NCI-H345 treated with DMSO at 0.1 percent for 48 hours (cell line): Measurements from ENCODE around the gene INSYN1.
"Not testable (repeated sequence)": the region's sequence is repeated elsewhere in the genome, so short reads cannot be mapped to it uniquely, and the experiment has no call there.

Experiments
- DNase-seq: peaks from one replicate; lab custom pipeline; 2025; ENCODE audit not compliant: unreplicated experiment; lab: John Stamatoyannopoulos, UW

The INSYN1 gene, protein sequence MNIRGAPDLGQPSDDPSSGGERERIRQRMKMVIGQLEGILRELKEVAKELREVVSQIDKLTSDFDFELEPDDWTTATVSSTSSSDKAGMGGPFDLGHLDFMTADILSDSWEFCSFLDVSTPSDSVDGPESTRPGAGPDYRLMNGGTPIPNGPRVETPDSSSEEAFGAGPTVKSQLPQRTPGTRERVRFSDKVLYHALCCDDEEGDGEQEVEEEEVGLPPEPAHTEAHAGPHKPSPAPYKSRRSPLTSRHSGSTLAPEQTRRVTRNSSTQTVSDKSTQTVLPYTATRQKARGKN

GRCh38 chr15:73753250-73754130 is at the start of gene INSYN1:
INSYN1 (minus strand) TSS chr15:73753351; CDS start chr15:73751130, 2,221 bp downstream.
- DNase-seq: no peak

- no peak for DNase-seq
Measured at GRCh38 chr15:73802431-73803041, 49.4 kb upstream of the INSYN1 start.

GRCh38 chr15:73800662-73801345 is 47.7 kb upstream of the INSYN1 start:
- no peak for DNase-seq

DNA sequence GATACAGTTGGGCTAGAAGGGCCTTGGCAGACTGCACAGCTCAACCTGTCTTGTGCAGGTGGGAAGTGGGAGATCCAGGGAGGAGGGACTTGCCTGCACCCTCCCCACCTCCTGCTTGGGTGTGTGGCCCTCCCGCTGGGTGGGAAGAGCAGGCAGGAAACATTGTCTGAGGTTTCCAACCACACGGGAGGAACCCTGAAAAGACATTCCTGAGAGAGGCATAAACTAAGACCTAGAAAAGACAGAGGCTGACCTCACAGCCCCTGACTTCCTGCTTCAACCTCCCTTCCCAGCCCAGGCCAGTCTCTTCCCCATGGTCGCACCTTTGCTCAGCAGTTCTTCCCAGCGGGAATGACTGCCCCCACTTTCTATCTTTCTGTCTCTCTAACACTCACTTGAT is 46.3 kb upstream of the INSYN1 start:
- no peak for DNase-seq

- no peak for DNase-seq
Measured at GRCh38 chr15:73797366-73798158, 44.4 kb upstream of the INSYN1 start.

DNA sequence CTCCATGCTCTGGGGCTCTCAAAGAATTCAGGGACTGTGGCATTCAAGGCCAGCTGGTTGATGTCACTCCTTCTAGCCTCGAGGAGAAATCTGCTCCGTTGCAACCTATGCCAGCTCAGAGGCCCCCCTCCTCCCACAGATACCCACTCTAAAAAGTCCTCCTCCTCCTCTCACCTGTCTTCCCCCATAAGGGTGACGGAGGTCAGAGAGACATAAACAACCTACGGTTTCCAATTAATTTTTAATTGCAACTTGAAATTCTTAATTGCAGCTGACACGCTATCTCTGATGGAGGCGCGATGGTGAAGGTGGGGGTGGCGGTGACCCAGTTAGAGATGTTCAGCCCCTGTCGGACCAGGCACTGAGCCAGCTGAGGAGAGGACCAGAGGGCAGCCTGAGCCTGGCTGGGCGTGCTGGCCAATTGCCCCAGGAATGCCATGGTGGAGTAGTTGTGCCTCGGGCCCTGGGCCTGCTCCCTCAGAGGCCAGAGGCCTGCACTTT is 43.2 kb upstream of the INSYN1 start:
- DNase-seq: no peak

DNA sequence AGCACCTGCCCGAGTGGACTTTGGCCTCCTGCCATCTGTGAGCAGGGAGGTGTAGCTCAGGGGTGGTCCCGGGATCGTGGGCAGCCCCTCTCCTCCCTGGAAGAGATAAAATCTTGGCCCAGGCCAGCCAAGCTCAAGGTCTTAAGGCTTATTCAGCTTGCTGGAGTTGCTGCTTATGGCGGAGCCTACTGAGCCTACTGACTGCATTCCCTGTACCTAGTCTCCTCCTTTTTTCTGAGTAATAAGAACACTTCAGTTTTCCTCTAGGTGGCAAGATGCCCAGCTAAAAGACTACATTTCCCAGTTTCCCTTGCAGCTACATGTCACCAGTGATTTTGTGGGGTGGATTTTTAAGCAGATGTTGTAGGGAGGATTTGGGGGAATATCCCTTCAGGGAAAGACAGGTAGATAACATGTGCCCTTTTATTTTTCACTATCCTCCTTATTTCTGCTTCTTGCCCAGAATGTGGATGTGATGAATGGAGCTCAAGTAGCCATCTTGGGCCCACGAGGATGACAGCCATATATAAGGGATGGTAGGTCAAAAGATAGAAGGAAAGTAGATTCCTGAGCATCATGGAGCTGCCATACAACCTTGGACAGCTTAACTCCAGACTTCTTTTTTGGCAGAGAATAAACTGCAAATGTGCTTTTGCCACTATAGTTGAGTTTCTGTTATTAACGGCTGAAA is 41.4 kb upstream of the INSYN1 start:
- DNase-seq: no peak

GRCh38 chr15:73792899-73793541 is 39.9 kb upstream of the INSYN1 start:
- DNase-seq: not testable (repeated sequence)

DNA sequence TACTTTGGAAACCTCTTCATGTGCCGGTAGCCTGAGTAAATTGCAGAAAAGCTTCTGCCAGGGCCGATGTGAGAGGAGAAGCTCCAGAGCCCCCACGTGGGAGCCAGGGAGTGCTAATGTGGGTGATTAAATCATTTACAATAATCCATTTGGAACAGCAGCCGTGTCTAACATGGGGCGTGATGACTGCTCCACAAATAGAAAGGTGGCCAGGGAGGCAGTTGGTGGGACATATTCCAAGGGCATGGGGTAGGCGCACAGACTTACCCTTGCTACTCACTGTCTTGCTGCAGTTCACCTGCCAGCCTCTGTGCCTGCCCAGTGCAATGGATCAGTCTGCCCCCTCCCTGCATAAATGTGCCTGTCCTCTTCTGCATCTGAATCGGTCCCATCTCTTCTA is 39.3 kb upstream of the INSYN1 start:
- DNase-seq: no peak

DNA sequence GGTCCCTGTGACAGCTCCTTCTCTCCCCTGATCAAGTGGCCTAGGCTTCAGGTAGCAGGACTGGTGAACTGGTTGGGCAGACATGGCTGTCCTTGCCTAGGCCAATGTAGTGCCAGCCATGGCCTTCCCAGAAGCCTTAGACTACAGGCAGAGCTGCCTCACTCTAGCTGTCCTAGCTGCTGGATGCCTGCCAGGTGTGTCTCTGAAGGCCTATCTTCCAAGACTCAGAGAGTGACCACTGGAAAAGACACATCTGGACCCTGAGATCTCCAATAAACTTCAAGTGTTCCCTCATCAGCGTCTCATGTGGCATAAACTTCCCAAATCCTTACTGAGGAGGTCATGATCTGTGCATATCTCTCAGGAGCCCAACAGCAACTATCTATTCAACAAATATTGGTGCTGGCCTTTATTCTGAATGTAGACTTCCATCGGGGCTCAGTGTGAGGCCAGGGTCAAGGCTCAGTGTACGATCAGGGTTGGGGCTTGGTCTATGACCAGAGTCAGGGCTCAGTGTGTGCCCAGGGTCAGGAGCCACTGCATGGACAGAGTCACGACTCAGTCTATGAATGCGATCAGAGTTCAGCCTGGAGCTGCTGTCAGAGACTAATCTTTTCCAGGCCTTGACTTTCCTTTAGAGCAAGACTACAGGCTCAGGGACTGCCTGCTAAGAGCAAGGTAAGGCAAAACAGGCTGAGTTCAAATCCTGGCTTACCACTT is 36.5 kb upstream of the INSYN1 start:
- no peak for DNase-seq

- no peak for DNase-seq
Measured at GRCh38 chr15:73787621-73788020, 34.5 kb upstream of the INSYN1 start.

GRCh38 chr15:73786538-73786937 is 33.4 kb upstream of the INSYN1 start:
- DNase-seq: no peak

DNA sequence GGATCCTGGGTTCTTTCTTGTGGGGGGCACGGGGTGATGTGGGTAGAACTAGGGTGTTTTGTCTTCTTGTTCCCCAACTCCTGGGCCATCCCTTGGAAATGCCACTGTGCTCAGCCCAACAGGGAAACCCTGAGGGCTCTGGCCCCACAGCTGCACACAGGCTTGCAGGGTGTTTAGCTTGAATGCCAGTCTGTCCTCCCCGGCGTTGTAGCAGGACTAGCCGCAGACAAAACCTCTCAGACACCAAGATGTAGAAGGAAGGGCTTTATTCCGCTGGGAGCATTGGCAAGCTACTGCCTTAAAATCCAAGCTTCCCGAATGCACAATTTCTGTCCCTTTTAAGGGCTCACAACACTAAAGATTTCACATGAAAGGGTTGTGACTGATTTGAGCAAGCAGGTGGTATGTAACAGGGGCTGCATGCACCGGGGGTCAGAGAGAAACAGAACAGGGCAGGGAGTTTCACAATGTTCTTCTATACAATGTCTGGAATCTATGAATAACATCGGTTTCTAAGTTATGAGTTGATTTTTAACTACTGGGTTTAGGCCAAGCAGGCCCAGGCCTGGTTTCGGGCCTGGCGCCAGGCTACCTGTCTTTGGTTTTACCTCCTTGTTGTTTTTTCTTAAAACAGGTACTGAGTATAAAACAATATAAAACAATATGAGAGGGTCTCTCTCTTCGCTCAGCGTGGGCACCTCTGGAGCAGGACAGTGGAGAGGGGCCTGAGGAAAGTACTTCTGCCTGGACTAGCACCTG is 32.3 kb upstream of the INSYN1 start:
- not testable (repeated sequence) for DNase-seq

GRCh38 chr15:73784291-73784690 is 31.1 kb upstream of the INSYN1 start:
- no peak for DNase-seq

DNA sequence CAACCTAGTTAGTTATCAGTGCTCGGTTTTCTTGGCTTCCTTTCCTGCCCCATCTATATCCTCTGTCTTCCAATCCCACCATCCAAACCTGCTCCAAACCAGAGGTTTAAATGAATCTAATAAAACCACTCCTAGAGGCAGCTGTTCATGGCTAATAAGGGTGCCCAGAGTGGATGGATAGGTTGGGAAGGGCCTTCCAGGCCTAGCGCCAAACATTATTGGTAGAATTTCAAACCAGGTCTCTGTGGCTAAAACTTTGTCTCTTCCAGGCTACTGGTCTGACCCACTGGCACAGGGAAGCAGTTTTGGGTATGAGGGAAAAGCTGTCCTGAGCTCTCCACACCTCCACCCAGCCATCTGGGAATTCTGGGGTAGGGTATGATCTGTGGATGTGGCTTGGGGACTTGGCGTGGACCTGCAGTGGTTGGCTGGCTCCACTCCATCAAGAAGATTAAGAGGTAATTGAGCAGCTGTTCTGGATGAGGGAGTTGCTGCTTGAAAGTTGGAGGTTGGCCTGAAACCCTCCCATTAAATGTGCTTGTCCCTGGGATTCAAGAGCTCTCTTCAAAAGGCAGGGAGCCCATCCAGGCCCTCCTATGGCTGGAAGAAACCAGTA is 29.3 kb upstream of the INSYN1 start:
- DNase-seq: no peak

DNA sequence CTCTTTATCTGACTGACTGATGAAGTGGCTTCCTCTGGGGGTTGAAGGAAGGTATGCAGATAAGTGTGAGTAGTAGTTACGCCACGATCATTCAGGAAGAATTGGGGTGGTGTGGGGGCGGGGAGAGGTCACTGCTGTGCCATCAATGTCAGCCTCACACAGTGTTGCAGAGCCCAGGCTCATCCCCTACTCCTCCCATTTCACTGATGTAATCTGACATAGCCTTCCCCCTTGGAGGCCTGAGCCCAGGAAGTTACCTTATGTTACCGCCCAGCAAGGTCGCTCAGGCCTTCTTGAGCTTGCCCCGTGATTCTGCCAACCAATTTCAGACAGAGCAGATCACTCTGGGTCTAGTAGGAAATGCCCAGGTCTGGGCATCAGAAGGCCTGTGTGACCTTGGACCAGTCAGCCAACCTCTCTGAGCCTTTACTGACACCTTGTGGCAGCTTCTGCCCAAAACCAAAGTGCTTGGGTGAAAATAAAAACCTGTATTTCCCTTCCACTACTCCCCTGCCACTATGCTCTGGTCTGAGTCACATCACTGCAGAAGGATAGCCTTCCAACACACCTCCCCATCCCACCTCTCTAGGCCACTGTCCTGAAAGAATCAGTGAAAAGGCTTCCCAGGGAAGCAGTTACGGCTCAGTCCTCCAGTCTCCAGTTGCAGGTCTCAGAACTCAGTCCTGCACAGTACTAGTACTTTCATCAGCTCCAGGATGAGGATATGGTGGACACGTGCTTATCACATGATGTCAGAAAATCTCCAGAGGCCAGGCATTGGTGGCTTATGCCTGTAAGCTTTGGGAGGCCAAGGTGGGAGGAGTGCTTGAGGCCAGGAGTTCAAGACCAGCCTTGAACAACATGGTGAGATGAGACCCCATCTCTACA is 28.1 kb upstream of the INSYN1 start:
- DNase-seq: no peak
